Stimulated activated CD8-positive, alpha-beta memory T cell treated with anti-CD3 and anti-CD28 coated beads, Interleukin-4, amount 100 ng/mL, for 24 hours (primary cell): ENCODE measurements around the gene ABCA9.
"Not testable (repeated sequence)": the region's sequence is repeated elsewhere in the genome, so short reads cannot be mapped to it uniquely, and the experiment has no call there.

Source experiments
- DNase-seq: peaks from one replicate; pipeline ENCODE4 v3.0.0-alpha.2; 2020; ENCODE audit warnings: low read depth

The ABCA9 gene

GRCh38 chr17:69042308-69042707 lies 18.4 kb downstream of the ABCA9 start:
- DNase-seq = no peak

GRCh38 chr17:69031839-69032238 lies 28.9 kb downstream of the ABCA9 start:
- DNase-seq = no peak

DNA sequence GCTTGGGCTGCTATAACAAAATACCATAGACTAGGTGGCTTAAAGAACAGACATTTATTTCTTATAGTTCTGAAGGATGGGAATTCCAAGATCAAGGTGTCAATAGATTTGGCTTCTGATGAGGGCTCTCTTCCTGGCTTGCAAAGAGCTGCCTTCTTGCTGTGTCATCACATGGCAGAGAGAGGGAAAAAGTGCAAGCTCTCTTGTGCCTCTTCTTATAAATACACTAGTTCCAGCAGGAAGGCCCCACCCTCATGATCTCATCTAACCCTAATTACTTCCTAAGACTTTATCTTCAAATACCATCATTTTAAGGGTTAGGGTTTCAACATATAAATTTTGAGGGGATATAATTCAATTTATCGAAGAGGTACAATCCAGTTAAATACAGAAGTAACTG lies 30.6 kb downstream of the ABCA9 start:
- DNase-seq = no peak

DNA sequence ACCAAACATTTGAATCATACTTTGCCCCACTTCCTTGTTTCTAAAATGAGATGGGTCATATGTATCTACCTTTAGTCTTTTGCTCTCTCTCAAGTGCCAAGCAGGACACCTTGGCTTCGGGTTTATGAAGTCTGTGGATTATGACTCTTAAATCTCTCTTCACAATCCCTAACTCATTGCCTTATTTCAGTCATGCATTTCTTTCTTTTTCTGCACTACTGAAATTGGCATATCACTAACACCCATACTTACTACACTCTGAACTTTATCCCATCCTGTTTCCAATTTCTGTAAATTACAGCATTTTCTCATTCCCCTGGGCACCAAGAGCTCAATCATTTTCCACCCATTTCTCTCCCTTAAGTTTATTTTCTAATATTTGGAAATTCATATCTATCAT lies 42.0 kb downstream of the ABCA9 start:
- no peak for DNase-seq

DNA sequence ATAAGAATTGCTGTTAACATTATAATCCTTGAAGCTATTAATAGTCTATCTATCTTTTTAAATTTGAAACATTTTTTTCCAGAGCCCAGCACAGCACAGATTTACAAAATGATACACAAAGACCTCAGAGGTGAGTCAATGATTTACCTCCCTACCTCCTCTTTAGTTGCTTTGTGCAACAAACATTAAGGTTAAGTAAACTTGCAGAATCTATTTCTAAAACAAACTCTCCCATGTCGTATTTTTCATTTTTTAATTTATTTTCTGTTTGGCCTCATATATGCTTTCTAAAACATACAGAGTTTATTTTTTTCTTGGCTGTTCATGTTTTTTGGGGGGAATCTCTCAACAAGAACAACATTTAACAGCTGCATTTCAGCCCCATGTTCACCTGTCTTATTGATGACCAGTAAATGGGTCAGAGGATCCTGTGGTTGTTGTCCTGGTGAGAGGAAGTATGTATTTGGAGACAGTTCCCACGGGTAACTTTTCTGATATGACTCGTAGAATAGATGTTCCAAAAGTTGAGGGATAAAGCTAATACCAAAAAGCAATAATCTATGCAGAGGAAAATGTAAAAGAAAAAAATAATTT lies 42.6 kb downstream of the ABCA9 start:
- no peak for DNase-seq

DNA sequence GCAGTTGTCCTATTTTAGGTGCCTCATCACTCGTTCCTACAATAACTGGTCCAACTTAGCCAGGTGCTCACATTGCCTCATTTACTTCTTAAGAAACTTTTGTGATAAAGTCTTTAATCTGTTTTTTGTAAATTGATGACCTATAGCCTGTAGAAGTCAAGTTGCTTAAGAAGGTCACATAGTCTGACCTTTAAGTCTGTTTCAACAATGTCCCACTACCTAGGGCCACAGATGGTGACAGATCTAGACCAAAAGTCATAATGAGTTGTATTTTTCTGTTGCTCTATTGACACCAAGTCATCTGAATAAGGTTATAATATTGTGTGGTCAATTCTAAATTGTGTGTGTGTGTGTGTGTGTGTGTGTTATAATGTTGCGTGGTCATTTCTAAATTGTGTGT lies 45.1 kb downstream of the ABCA9 start:
- no peak for DNase-seq

DNA sequence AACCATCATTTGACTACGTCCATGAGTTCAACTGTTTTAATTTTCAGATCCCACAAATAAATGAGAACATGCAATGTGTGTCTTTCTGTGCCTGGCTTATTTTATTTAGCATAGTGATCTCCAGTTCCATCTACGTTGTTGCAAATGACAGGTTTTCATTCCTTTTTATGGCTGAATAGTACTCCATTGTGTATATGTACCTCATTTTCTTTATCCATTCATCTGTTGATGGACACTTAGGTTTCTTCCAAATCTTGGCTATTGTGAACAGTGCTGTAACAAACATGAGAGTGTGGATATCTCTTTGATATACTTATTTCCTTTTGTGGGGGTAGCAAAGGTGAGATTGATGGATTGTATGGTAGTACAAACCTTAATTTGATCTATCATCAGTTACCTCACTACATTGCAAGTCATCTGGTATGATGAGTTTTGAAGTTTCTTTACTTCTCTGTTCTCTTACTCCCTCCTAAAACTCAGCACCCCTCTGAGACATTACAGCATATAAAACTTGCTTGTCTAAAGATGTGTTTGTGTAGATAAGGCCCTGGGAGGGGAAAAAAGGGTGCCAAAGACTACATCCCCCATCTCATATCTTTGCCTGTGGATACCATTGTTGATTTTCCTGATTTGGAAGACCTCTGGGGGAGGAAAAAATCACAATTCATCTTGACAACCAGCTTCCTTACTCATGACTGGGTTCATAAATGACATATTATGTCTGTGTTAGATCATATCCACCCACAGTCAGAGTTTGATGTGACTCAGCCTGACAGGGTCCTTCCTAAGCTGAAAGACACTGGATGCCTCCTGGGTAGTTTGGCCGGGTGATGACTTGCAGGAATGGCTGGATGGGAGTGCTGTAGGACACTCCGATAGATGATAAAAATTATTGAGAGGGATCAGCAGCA lies 47.6 kb downstream of the ABCA9 start:
- no peak for DNase-seq

DNA sequence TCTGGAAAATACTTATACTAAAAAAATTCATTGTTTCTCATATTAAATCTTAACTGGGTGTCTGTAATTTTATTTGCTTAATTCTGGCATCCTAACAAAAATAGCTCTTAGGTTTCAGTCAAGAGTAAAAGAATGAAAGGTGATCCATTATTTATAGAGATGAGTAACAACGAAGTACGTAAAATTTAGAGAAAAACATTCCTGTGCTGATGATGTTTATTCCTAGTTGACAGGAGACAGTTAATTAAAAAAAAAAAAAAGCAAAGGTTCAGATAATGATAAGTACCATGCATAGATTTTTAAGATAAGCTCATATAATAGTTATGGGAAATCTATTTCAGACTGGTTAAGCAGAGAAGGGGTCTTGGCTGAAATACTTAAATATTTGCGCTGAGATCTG lies 50.8 kb downstream of the ABCA9 start:
- DNase-seq = no peak

DNA sequence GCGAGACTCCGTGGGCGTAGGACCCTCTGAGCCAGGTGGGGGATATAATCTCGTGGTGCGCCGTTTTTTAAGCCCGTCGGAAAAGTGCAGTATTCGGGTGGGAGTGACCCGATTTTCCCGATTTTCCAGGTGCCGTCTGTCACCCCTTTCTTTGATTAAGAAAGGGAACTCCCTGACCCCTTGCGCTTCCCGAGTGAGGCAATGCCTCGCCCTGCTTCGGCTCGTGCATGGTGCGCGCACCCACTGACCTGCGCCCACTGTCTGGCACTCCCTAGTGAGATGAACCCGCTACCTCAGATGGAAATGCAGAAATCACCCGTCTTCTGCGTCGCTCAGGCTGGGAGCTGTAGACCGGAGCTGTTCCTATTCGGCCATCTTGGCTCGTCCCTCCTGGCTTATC lies 56.0 kb downstream of the ABCA9 start:
- not testable (repeated sequence) for DNase-seq

GRCh38 chr17:68999743-69000142 lies 61.0 kb downstream of the ABCA9 start:
- not testable (repeated sequence) for DNase-seq

DNA sequence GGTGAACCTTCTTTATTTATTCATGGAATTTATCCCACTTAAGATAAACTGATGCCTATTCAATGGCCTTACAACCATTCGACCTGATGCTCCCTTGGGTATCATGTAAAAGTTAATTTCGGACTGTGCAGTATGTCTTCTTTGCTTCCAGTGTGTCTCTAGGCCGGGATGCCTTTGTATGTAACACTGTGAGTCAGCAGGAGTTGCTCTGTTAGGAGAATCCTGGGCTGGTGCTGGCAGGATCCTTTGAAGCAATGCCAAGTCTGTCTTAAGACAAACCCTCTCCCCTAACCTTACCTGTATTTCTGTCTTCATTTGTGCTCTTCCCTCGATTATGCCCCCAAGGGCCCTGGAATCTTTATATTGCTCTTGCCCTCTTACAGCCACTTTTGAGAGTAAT lies 67.6 kb downstream of the ABCA9 start:
- DNase-seq = no peak

- no peak for DNase-seq
Observed at GRCh38 chr17:68987966-68988365, 72.8 kb downstream of the ABCA9 start.

GRCh38 chr17:68981288-68981687 lies 79.4 kb downstream of the ABCA9 start:
- DNase-seq = no peak

DNA sequence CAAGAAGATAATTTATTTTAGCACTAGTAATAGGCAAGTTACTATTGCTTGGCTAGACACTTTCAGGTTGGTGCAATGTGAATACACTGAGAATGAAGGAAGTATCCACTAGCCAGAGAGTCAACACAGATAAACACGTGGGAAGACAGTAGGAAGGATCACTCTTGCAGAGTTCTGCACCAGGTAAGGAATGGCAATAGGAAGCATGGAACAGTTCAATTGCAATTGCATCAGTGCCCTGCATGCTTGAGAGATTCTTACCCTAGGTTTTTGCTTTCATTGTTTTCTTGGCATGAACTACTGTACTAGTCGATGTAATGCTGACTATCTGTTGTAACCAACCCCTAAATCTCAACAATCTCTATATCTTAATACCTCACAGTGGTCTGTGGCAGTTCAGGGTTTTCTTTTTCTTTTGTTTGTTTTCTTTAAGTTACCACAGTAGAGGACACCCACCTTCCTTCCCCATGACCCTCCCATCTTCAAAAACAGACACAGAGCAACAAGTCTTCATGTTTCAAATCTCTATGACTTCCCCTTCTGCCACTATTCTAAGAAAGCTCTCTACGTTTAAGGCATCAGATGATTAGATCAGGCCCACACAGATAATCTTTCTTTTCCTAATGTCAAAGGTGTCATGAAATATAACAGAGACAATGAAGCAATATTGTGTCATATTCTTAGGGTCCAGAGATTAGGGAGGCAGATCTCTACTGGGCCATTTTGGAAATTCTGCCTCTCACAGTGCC lies 87.5 kb downstream of the ABCA9 start:
- DNase-seq = no peak

DNA sequence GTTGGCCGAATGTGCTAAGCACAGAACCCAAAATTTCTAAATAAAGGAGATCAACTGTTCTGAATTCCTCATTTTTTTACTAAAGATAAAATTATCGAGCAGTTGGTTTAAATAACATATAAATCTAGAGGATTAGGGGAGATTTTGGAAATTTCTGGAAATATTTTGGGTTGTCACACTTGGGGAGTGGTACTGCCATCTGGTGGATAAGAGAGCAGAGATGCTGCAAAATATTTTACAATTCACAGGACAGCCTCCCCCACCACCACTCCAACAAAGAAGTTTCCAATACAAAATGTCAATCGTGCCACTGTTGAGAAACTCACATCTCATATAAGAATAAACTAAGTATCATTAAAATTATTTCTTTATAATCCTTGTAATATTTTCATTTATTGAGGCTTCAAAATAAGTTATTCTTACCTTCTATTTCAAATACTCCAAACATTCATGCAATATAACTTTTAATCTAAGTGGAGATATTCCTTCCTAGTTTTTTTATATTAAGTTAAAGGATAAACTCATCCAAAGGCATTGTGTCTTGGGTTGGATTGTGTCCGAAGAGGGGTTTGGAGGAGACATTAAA lies 88.5 kb downstream of the ABCA9 start:
- DNase-seq = no peak

DNA sequence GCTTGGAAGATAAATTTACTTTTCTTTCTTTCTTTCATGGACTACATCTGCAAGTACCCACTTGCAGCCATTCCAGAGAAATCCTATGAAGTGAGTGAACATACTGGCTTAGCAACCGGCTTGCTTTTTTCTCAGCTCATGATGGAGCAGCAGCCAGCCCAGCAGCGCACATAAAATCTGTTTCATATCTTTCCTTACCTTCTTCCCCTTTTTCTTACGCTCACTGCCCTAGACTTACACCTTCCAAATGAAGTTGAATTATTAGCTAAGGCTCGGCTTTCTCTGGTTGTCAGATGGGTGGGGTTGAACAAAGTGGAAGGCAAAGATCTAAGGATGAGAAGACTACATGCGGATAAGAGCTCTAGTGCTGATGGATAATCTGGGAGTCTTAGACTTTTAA lies 91.6 kb downstream of the ABCA9 start:
- no peak for DNase-seq

- DNase-seq = no peak
Observed at GRCh38 chr17:68963958-68964357, 96.8 kb downstream of the ABCA9 start.

DNA sequence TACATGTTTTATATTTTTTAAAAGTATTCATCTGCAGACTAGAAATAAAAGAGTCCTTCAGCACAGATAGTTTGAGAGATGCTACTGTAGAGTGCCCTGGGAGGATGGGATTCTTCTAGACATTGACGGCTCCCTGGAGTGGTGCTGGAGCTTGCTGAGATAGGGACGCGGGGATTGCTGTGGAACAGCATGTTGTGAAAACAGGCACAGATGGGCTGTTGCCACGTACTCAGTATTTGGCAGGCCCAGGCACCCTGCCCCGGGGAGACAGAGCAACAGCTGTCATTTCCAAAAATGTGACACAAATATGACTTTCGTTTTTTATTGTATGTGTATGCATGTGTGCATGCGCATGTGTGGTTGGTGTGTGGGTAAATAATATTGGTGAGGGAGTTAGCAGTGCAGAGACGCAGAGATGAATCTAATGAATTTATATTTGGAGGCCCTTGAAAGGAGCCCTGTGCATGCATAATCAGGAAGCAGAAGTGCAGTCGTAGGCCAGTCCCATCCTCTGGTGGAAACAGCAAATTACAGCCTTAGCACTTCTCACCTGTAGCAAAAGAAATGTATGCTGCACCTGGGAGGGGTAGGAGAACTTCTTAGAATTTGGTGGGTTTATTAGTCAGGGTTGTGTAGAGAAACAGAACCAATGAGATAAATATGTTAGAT lies 99.4 kb downstream of the ABCA9 start:
- no peak for DNase-seq

- not testable (repeated sequence) for DNase-seq
Observed at GRCh38 chr17:68959117-68959516, 101.6 kb downstream of the ABCA9 start.

GRCh38 chr17:68957944-68958343 lies 102.8 kb downstream of the ABCA9 start:
- no peak for DNase-seq

DNA sequence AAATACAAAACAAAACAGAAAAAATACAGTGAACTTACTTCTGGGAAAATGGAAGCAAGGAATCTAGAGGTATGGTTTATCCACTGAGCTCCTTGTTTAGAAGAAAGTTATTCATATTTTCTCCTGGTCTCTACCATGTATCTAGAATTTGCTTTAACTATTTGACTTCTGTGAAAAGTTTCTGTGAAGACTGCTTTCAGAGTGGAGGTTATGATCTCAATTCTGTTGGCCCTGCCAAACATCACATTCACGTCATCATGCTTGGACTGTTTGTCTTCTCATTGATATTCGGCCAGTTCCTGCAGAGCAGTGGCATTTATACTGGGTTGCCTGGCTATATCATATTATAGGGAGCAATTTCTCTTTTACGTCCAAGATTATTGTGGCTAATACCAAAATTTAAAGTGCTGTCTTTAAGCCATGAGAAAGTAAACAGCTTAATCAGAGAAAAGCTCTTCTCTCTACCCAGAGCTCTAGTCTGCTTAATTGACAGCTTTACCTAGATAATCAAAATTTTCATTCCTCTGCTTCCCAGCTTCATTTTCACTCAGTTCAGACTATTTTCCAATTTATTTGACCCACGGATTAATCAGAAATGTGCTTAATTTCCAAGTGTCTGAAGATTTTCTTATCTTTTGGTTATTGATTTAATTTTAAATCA lies 105.4 kb downstream of the ABCA9 start, which contains the start of gene ABCA8:
TSS of gene ABCA8 (minus strand) at position 212 of the 661 bp plus-strand sequence. CDS start 13,358 bp downstream, outside the sequence.
- no peak for DNase-seq
